22Rv1 (cell line): ENCODE measurements around the gene EVI5L.

Experiments used
- H3K27ac ChIP-seq: fragments of 450-650 bp; 2 replicates; pipeline ENCODE4 v1.5.1; 2017
- ZFX ChIP-seq: fragments of 450-650 bp; IDR thresholded peaks from 2 replicates; pipeline ENCODE4 v1.6.1; 2017; ENCODE audit warnings: antibody characterized with exemption, borderline replicate concordance
- TF ChIP-seq, protein P1 (sequence below): fragments of 450-650 bp; IDR thresholded peaks from 2 replicates; pipeline ENCODE4 v1.5.1; 2017; ENCODE audit warnings: mild to moderate bottlenecking

EVI5L gene

GRCh38 chr19:7850945-7851622 is 21.1 kb downstream of the EVI5L start:
- H3K27ac ChIP-seq, result no peak overlapping the region
- TF ChIP-seq, protein P1, sequence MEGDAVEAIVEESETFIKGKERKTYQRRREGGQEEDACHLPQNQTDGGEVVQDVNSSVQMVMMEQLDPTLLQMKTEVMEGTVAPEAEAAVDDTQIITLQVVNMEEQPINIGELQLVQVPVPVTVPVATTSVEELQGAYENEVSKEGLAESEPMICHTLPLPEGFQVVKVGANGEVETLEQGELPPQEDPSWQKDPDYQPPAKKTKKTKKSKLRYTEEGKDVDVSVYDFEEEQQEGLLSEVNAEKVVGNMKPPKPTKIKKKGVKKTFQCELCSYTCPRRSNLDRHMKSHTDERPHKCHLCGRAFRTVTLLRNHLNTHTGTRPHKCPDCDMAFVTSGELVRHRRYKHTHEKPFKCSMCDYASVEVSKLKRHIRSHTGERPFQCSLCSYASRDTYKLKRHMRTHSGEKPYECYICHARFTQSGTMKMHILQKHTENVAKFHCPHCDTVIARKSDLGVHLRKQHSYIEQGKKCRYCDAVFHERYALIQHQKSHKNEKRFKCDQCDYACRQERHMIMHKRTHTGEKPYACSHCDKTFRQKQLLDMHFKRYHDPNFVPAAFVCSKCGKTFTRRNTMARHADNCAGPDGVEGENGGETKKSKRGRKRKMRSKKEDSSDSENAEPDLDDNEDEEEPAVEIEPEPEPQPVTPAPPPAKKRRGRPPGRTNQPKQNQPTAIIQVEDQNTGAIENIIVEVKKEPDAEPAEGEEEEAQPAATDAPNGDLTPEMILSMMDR, result no peak
- no peak for TF ChIP-seq ZFX

DNA sequence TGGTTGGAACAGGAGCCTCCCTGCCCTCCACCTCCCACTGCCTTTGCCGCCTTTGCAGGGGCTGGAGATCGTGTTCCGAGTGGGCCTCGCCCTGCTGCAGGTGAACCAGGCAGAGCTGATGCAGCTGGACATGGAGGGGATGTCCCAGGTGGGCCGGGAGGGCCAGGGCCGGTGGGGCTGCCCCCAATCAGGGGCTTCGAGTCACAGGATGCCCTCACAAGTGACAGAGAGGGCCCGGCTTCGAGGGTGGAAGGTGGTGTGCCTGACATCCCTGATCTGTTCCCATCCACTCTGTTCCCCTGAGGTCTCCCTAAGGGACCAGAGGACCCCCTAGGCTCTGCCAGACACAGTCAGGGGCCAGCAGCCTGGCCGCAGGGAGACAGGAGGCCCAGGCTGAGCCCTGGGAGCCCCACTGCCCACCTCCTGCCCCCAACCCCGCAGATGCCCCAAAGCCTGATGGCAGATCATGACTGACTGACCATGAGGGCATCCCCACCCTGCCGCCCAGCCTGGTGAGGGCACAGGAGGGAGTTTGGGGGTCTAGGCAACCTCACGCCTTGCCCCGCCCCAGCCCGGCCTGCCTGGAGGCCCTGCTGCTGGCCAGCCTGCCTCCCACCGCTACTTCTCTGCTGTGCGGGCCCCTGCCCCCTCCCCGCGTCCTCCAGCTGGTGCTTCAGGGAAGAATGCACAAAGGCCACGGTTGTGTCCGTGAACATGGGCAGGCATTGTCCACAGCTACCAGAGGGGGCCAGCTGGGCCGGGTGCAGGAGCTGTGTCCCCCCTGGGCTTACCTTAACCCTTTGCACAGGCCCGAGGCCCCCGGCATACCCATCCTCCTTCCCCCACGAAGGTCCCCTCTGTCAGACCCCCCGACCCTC is 21.8 kb downstream of the EVI5L start:
- no peak for TF ChIP-seq ZFX
- TF ChIP-seq, protein P1, result no peak
- no peak overlapping the region for H3K27ac ChIP-seq

DNA sequence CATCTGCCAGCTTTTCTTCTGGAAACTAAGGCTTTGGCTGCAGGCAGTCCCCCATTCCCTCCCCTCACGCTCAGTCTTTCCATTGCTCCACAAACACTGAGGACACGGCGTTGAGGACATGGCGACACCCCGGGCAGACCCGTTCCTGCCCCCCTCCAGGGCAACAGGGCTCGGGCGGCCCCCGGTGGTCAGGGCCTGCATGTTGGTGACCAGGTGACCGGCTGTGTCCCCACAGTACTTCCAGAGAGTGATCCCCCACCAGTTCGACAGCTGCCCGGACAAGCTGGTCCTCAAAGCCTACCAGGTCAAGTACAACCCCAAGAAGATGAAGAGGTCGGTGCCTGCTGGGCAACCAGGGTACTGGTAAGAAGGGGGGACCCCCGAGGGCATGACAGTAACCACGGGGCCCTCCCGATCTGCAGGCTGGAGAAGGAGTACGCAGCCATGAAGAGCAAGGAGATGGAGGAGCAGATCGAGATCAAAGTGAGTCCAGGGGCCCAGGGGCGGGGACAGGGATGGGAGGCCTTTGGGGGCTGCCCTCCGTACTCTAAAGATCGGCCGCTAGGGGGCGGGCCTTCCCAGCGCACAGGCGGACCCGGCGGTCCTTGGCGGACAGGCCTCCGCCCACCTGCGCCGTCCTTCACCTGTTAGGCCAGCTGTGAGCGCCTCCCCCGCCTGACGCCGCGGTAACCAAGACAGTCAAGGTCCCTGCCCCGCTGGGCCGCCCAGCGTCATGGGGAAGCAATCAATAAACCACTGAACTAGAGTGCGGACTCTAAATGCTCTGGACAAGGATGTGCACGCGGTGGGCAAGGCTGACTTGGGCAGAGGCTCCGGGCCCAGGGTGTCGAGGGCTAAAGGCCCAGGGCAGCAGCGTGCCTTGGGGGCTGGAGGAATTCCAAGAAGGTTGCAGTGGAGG is 23.1 kb downstream of the EVI5L start:
- H3K27ac ChIP-seq, result peak overlapping the region; percentile 40
- TF ChIP-seq ZFX, result no peak
- TF ChIP-seq, protein P1, result peak; percentile 98

GRCh38 chr19:7853770-7854128 is 23.7 kb downstream of the EVI5L start:
- peak overlapping the region; percentile 40 for H3K27ac ChIP-seq
- TF ChIP-seq, protein P1, result no peak
- no peak for TF ChIP-seq ZFX

DNA sequence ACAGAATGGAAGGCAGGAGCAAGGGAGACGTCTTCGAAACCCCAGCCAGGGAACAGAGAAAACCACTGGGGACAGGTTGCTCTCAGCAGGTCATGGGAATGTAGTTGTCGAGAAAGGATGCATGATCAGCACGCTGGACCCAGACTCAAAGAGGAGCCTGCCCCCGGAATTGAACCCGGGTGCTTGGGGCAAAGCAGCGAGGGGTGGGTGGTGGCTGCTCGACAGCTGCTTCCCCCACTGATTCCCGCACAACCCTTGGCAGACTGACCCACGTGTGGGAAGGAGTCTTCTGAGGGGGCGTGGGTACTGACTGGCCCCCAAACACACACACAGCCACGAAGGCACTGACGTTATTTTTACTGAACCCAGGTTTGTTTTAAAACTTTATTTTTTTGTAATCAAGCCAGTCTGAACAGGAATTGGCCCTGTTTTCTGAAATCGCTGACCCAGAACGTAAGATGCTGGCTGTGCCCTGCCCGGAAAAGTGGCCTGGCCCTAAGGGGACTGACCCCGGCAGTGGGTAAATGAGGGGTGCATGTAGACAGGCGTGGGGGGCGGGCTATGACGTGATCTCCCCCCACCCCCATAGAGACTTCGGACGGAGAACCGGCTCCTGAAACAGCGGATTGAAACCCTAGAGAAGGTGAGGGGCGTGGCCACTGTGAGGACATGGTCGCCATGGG is 25.5 kb downstream of the EVI5L start:
- no peak overlapping the region for H3K27ac ChIP-seq
- TF ChIP-seq ZFX, result no peak
- TF ChIP-seq, protein P1, result no peak

- no peak for TF ChIP-seq ZFX
- TF ChIP-seq, protein P1, result no peak
- no peak overlapping the region for H3K27ac ChIP-seq
These were observed 26.1 kb downstream of the EVI5L start for GRCh38 chr19:7856109-7856591.
